ENCODE data around the gene CBFA2T3. TPM values are rescaled to one million over a fixed set of nuclear protein-coding genes. Genes with fewer than 3 reads are reported as not detected.

Gene CBFA2T3
- total RNA-seq, 2 donors from 2014 or later, result 0.19 TPM; not detected in 1

GRCh38 chr16:88871730-88872416 is 105.1 kb downstream of the CBFA2T3 start:
- Mint-ChIP-seq H3K27ac (no peak overlapping the region), H3K36me3 (ENCODE audit: low read depth) (no peaks in the 10 kb centered on the region), H3K4me3 (no peak overlapping the region), H3K9me3 (no peaks in the 10 kb centered on the region), H3K4me1 (no peaks in the 10 kb centered on the region), H3K27me3 (peaks cover 9% of the 10 kb centered on the region)
- ATAC-seq (replicated peaks), result no peak

GRCh38 chr16:88871349-88871702 is 105.7 kb downstream of the CBFA2T3 start:
- H3K27ac Mint-ChIP-seq, result no peak overlapping the region
- no peaks in the 10 kb centered on the region for H3K4me1 Mint-ChIP-seq
- H3K27me3 Mint-ChIP-seq, result peaks cover 9% of the 10 kb centered on the region
- ATAC-seq (replicated peaks), result no peak
- peak overlapping the region; percentile 33 for H3K4me3 Mint-ChIP-seq
- H3K36me3 Mint-ChIP-seq (ENCODE audit: low read depth), result no peaks in the 10 kb centered on the region
- H3K9me3 Mint-ChIP-seq, result no peaks in the 10 kb centered on the region

- peak overlapping the region; percentile 33 for H3K4me3 Mint-ChIP-seq
- H3K9me3 Mint-ChIP-seq, result no peaks in the 10 kb centered on the region
- ATAC-seq (replicated peaks), result no peak
- H3K4me1 Mint-ChIP-seq, result no peaks in the 10 kb centered on the region
- peaks cover 9% of the 10 kb centered on the region for H3K27me3 Mint-ChIP-seq
- H3K36me3 Mint-ChIP-seq (ENCODE audit: low read depth), result no peaks in the 10 kb centered on the region
- no peak overlapping the region for H3K27ac Mint-ChIP-seq
These were observed 106.2 kb downstream of the CBFA2T3 start for GRCh38 chr16:88870608-88871348.

- H3K27me3 Mint-ChIP-seq, result peaks cover 9% of the 10 kb centered on the region
- no peak overlapping the region for H3K4me3 Mint-ChIP-seq
- H3K9me3 Mint-ChIP-seq, result no peaks in the 10 kb centered on the region
- H3K27ac Mint-ChIP-seq, result no peak overlapping the region
- H3K36me3 Mint-ChIP-seq (ENCODE audit: low read depth), result no peaks in the 10 kb centered on the region
- H3K4me1 Mint-ChIP-seq, result no peaks in the 10 kb centered on the region
- ATAC-seq (replicated peaks), result no peak
These were observed 107.4 kb downstream of the CBFA2T3 start for GRCh38 chr16:88869673-88869980.

GRCh38 chr16:88868974-88869672 is 107.9 kb downstream of the CBFA2T3 start:
- H3K27ac Mint-ChIP-seq, result no peak overlapping the region
- ATAC-seq (replicated peaks), result no peak
- peaks cover 9% of the 10 kb centered on the region for H3K27me3 Mint-ChIP-seq
- no peak overlapping the region for H3K4me3 Mint-ChIP-seq
- H3K4me1 Mint-ChIP-seq, result no peaks in the 10 kb centered on the region
- no peaks in the 10 kb centered on the region for H3K36me3 Mint-ChIP-seq (ENCODE audit: low read depth)
- H3K9me3 Mint-ChIP-seq, result no peaks in the 10 kb centered on the region

- H3K4me1 Mint-ChIP-seq, result no peaks in the 10 kb centered on the region
- peaks cover 9% of the 10 kb centered on the region for H3K27me3 Mint-ChIP-seq
- no peak for ATAC-seq (replicated peaks)
- no peaks in the 10 kb centered on the region for H3K9me3 Mint-ChIP-seq
- no peaks in the 10 kb centered on the region for H3K36me3 Mint-ChIP-seq (ENCODE audit: low read depth)
- H3K4me3 Mint-ChIP-seq, result no peak overlapping the region
- H3K27ac Mint-ChIP-seq, result no peak overlapping the region
These were observed 109.3 kb downstream of the CBFA2T3 start for GRCh38 chr16:88867581-88868246.

GRCh38 chr16:88866151-88866920 is 110.7 kb downstream of the CBFA2T3 start, which contains the start of gene PABPN1L:
Gene PABPN1L, minus strand, starts transcription at chr16:88866660. Its CDS starts 54 bp downstream, at chr16:88866606.
- no peak for ATAC-seq (replicated peaks)
- Mint-ChIP-seq H3K9me3 (no peaks in the 10 kb centered on the region), H3K4me1 (no peaks in the 10 kb centered on the region), H3K27ac (no peak within 1 kb of the TSS), H3K4me3 (no peak within 1 kb of the TSS), H3K36me3 (ENCODE audit: low read depth) (no peaks in the 10 kb centered on the region), H3K27me3 (peaks cover 8% of the 10 kb centered on the region)

- ATAC-seq (replicated peaks), result no peak
These were observed 111.3 kb downstream of the CBFA2T3 start for GRCh38 chr16:88865742-88866141.

GRCh38 chr16:88865310-88865709 is 111.7 kb downstream of the CBFA2T3 start:
- Mint-ChIP-seq H3K27me3 (no peaks in the 10 kb centered on the region), H3K4me3 (no peak overlapping the region), H3K36me3 (ENCODE audit: low read depth) (peaks cover 9% of the 10 kb centered on the region), H3K27ac (no peak overlapping the region), H3K9me3 (no peaks in the 10 kb centered on the region), H3K4me1 (no peaks in the 10 kb centered on the region)
- ATAC-seq (replicated peaks), result no peak

More at GRCh38 chr16:88865742-88866141, 111.3 kb downstream of the CBFA2T3 start:
- no peak overlapping the region for H3K4me3 Mint-ChIP-seq
- H3K9me3 Mint-ChIP-seq, result no peaks in the 10 kb centered on the region
- H3K27ac Mint-ChIP-seq, result no peak overlapping the region
- no peaks in the 10 kb centered on the region for H3K4me1 Mint-ChIP-seq
- H3K36me3 Mint-ChIP-seq (ENCODE audit: low read depth), result peaks cover 6% of the 10 kb centered on the region
- peaks cover 3% of the 10 kb centered on the region for H3K27me3 Mint-ChIP-seq

GRCh38 chr16:88864521-88864920 is 112.5 kb downstream of the CBFA2T3 start:
- peaks cover 15% of the 10 kb centered on the region for H3K36me3 Mint-ChIP-seq (ENCODE audit: low read depth)
- H3K27ac Mint-ChIP-seq, result no peak overlapping the region
- no peaks in the 10 kb centered on the region for H3K27me3 Mint-ChIP-seq
- no peak overlapping the region for H3K4me3 Mint-ChIP-seq
- no peaks in the 10 kb centered on the region for H3K4me1 Mint-ChIP-seq
- no peaks in the 10 kb centered on the region for H3K9me3 Mint-ChIP-seq
- no peak for ATAC-seq (replicated peaks)

GRCh38 chr16:88864099-88864498 is 112.9 kb downstream of the CBFA2T3 start:
- Mint-ChIP-seq H3K4me1 (no peaks in the 10 kb centered on the region), H3K9me3 (no peaks in the 10 kb centered on the region), H3K27me3 (no peaks in the 10 kb centered on the region), H3K27ac (no peak overlapping the region), H3K36me3 (ENCODE audit: low read depth) (peaks cover 19% of the 10 kb centered on the region), H3K4me3 (no peak overlapping the region)
- no peak for ATAC-seq (replicated peaks)

GRCh38 chr16:88863426-88863825 is 113.6 kb downstream of the CBFA2T3 start:
- Mint-ChIP-seq H3K27ac (no peak overlapping the region), H3K36me3 (ENCODE audit: low read depth) (peaks cover 24% of the 10 kb centered on the region), H3K4me1 (no peaks in the 10 kb centered on the region), H3K4me3 (no peak overlapping the region), H3K27me3 (no peaks in the 10 kb centered on the region), H3K9me3 (no peaks in the 10 kb centered on the region)
- ATAC-seq (replicated peaks), result no peak

GRCh38 chr16:88862968-88863367 is 114.0 kb downstream of the CBFA2T3 start:
- H3K27ac Mint-ChIP-seq, result no peak overlapping the region
- no peaks in the 10 kb centered on the region for H3K27me3 Mint-ChIP-seq
- H3K4me1 Mint-ChIP-seq, result peaks cover 1% of the 10 kb centered on the region
- ATAC-seq (replicated peaks), result no peak
- no peak overlapping the region for H3K4me3 Mint-ChIP-seq
- H3K36me3 Mint-ChIP-seq (ENCODE audit: low read depth), result peaks cover 29% of the 10 kb centered on the region
- H3K9me3 Mint-ChIP-seq, result no peaks in the 10 kb centered on the region

- H3K27me3 Mint-ChIP-seq, result no peaks in the 10 kb centered on the region
- peaks cover 35% of the 10 kb centered on the region for H3K36me3 Mint-ChIP-seq (ENCODE audit: low read depth)
- H3K9me3 Mint-ChIP-seq, result no peaks in the 10 kb centered on the region
- H3K27ac Mint-ChIP-seq, result no peak overlapping the region
- peaks cover 5% of the 10 kb centered on the region for H3K4me1 Mint-ChIP-seq
- no peak overlapping the region for H3K4me3 Mint-ChIP-seq
- ATAC-seq (replicated peaks), result no peak
These were observed 115.6 kb downstream of the CBFA2T3 start for GRCh38 chr16:88861359-88861758.
